ENCODE data around the gene DLG2. TPM values are rescaled to one million over a fixed set of nuclear protein-coding genes. Genes with fewer than 3 reads are reported as not detected.

DLG2 gene
- total and polyA plus RNA-seq, 4 donors = 1.3 to 23.3 (median 10.9) TPM

GRCh38 chr11:85595285-85595884 lies 31.8 kb downstream of the DLG2 start:
- DNase-seq (no peak), ATAC-seq (ENCODE audit: low FRiP score) (no peak)
- H3K4me3 ChIP-seq (ENCODE audit: low read length in 2 of 2) = no peak overlapping the region
- H3K27ac ChIP-seq (ENCODE audit: low read depth in 1 of 2, low read length in 2 of 2) = no peak overlapping the region
- H3K27me3 ChIP-seq (ENCODE audit: control insufficient read depth in 1 of 2, insufficient read depth in 2 of 2, low read length in 1 of 2) = no peaks in the 10 kb centered on the region
- H3K9me3 ChIP-seq (ENCODE audit: control insufficient read depth, low read length) = no peaks in the 10 kb centered on the region
- intact Hi-C loops (cut with DNase I) = loop anchor here in 1 of 2 donors (10.0 kb wide), 1 partner anchor 239 kb away; no protein-coding TSS in a partner anchor
- no peaks in the 10 kb centered on the region for H3K4me1 ChIP-seq (ENCODE audit: control insufficient read depth in 1 of 2, insufficient read depth in 2 of 2, low read length in 2 of 2)
- H3K36me3 ChIP-seq (ENCODE audit: control insufficient read depth in 1 of 2, insufficient read depth in 2 of 2, low read length in 1 of 2) = no peaks in the 10 kb centered on the region

GRCh38 chr11:85590848-85591483 lies 36.2 kb downstream of the DLG2 start:
- H3K27me3 ChIP-seq (ENCODE audit: control insufficient read depth in 1 of 2, insufficient read depth in 2 of 2, low read length in 1 of 2) = no peaks in the 10 kb centered on the region
- DNase-seq = no peak
- intact Hi-C loops (cut with DNase I) = loop anchor here in 1 of 2 donors (10.0 kb wide), 1 partner anchor 244 kb away; no protein-coding TSS in a partner anchor

GRCh38 chr11:85589373-85589772 lies 37.8 kb downstream of the DLG2 start:
- Histone ChIP-seq H3K27me3 (ENCODE audit: control insufficient read depth in 1 of 2, insufficient read depth in 2 of 2, low read length in 1 of 2) (no peaks in the 10 kb centered on the region), H3K4me1 (ENCODE audit: control insufficient read depth in 1 of 2, insufficient read depth in 2 of 2, low read length in 2 of 2) (no peaks in the 10 kb centered on the region), H3K36me3 (ENCODE audit: control insufficient read depth in 1 of 2, insufficient read depth in 2 of 2, low read length in 1 of 2) (no peaks in the 10 kb centered on the region), H3K9me3 (ENCODE audit: control insufficient read depth, low read length) (no peaks in the 10 kb centered on the region), H3K4me3 (ENCODE audit: low read length in 2 of 2) (no peak overlapping the region), H3K27ac (ENCODE audit: low read depth in 1 of 2, low read length in 2 of 2) (no peak overlapping the region)
- 93 to 94% methylated on average over 3 of the region's 3 CpGs for WGBS, 2 donors
- ATAC-seq (ENCODE audit: low FRiP score) (no peak), DNase-seq (no peak)
- intact Hi-C loops (cut with DNase I) = no loop called here

More at GRCh38 chr11:85590848-85591483, 36.2 kb downstream of the DLG2 start:
- ATAC-seq (ENCODE audit: low FRiP score) = no peak
- Histone ChIP-seq H3K4me3 (ENCODE audit: low read length in 2 of 2) (no peak overlapping the region), H3K9me3 (ENCODE audit: control insufficient read depth, low read length) (no peaks in the 10 kb centered on the region), H3K27ac (ENCODE audit: low read depth in 1 of 2, low read length in 2 of 2) (no peak overlapping the region), H3K36me3 (ENCODE audit: control insufficient read depth in 1 of 2, insufficient read depth in 2 of 2, low read length in 1 of 2) (no peaks in the 10 kb centered on the region), H3K4me1 (ENCODE audit: control insufficient read depth in 1 of 2, insufficient read depth in 2 of 2, low read length in 2 of 2) (no peaks in the 10 kb centered on the region)
- WGBS, 2 donors = 79 to 86% methylated on average over 4 of the region's 4 CpGs

- Histone ChIP-seq H3K36me3 (ENCODE audit: control insufficient read depth in 1 of 2, insufficient read depth in 2 of 2, low read length in 1 of 2) (no peaks in the 10 kb centered on the region), H3K27me3 (ENCODE audit: control insufficient read depth in 1 of 2, insufficient read depth in 2 of 2, low read length in 1 of 2) (no peaks in the 10 kb centered on the region), H3K9me3 (ENCODE audit: control insufficient read depth, low read length) (no peaks in the 10 kb centered on the region), H3K4me3 (ENCODE audit: low read length in 2 of 2) (no peak overlapping the region), H3K4me1 (ENCODE audit: control insufficient read depth in 1 of 2, insufficient read depth in 2 of 2, low read length in 2 of 2) (no peaks in the 10 kb centered on the region), H3K27ac (ENCODE audit: low read depth in 1 of 2, low read length in 2 of 2) (no peak overlapping the region)
- no peak for ATAC-seq (ENCODE audit: low FRiP score)
- WGBS, 2 donors = 82 to 84% methylated on average over 2 of the region's 2 CpGs
- DNase-seq = no peak
- intact Hi-C loops (cut with DNase I) = no loop called here
Measured at GRCh38 chr11:85582111-85582510, 45.0 kb downstream of the DLG2 start.

- 95 to 99% methylated on average over 1 of the region's 1 CpG for WGBS, 2 donors
- Histone ChIP-seq H3K36me3 (ENCODE audit: control insufficient read depth in 1 of 2, insufficient read depth in 2 of 2, low read length in 1 of 2) (no peaks in the 10 kb centered on the region), H3K9me3 (ENCODE audit: control insufficient read depth, low read length) (no peaks in the 10 kb centered on the region), H3K4me1 (ENCODE audit: control insufficient read depth in 1 of 2, insufficient read depth in 2 of 2, low read length in 2 of 2) (no peaks in the 10 kb centered on the region), H3K4me3 (ENCODE audit: low read length in 2 of 2) (no peak overlapping the region), H3K27me3 (ENCODE audit: control insufficient read depth in 1 of 2, insufficient read depth in 2 of 2, low read length in 1 of 2) (no peaks in the 10 kb centered on the region), H3K27ac (ENCODE audit: low read depth in 1 of 2, low read length in 2 of 2) (no peak overlapping the region)
- ATAC-seq (ENCODE audit: low FRiP score) (no peak), DNase-seq (no peak)
- intact Hi-C loops (cut with DNase I) = no loop called here
Measured at GRCh38 chr11:85575388-85575787, 51.8 kb downstream of the DLG2 start.

- intact Hi-C loops (cut with DNase I) = no loop called here
Measured at GRCh38 chr11:85572056-85572455, 55.1 kb downstream of the DLG2 start.

GRCh38 chr11:85569525-85569924 lies 57.6 kb downstream of the DLG2 start:
- no peaks in the 10 kb centered on the region for H3K4me1 ChIP-seq (ENCODE audit: control insufficient read depth in 1 of 2, insufficient read depth in 2 of 2, low read length in 2 of 2)
- 94% methylated on average over 4 of the region's 4 CpGs for WGBS, 2 donors
- no peaks in the 10 kb centered on the region for H3K36me3 ChIP-seq (ENCODE audit: control insufficient read depth in 1 of 2, insufficient read depth in 2 of 2, low read length in 1 of 2)
- no peak overlapping the region for H3K27ac ChIP-seq (ENCODE audit: low read depth in 1 of 2, low read length in 2 of 2)
- H3K9me3 ChIP-seq (ENCODE audit: control insufficient read depth, low read length) = no peaks in the 10 kb centered on the region
- DNase-seq (no peak), ATAC-seq (ENCODE audit: low FRiP score) (no peak)
- intact Hi-C loops (cut with DNase I) = no loop called here
- no peaks in the 10 kb centered on the region for H3K27me3 ChIP-seq (ENCODE audit: control insufficient read depth in 1 of 2, insufficient read depth in 2 of 2, low read length in 1 of 2)
- no peak overlapping the region for H3K4me3 ChIP-seq (ENCODE audit: low read length in 2 of 2)

More at GRCh38 chr11:85572056-85572455, 55.1 kb downstream of the DLG2 start:
- Histone ChIP-seq H3K4me3 (ENCODE audit: low read length in 2 of 2) (no peak overlapping the region), H3K36me3 (ENCODE audit: control insufficient read depth in 1 of 2, insufficient read depth in 2 of 2, low read length in 1 of 2) (no peaks in the 10 kb centered on the region), H3K27me3 (ENCODE audit: control insufficient read depth in 1 of 2, insufficient read depth in 2 of 2, low read length in 1 of 2) (no peaks in the 10 kb centered on the region), H3K27ac (ENCODE audit: low read depth in 1 of 2, low read length in 2 of 2) (no peak overlapping the region), H3K9me3 (ENCODE audit: control insufficient read depth, low read length) (no peaks in the 10 kb centered on the region), H3K4me1 (ENCODE audit: control insufficient read depth in 1 of 2, insufficient read depth in 2 of 2, low read length in 2 of 2) (no peaks in the 10 kb centered on the region)
- WGBS, 2 donors = 6 to 9% methylated on average over 2 of the region's 2 CpGs
- no peak for DNase-seq
- ATAC-seq (ENCODE audit: low FRiP score) = no peak

GRCh38 chr11:85558411-85558810 lies 68.7 kb downstream of the DLG2 start:
- WGBS, 2 donors = 90 to 92% methylated on average over 2 of the region's 2 CpGs
- no peaks in the 10 kb centered on the region for H3K27me3 ChIP-seq (ENCODE audit: control insufficient read depth in 1 of 2, insufficient read depth in 2 of 2, low read length in 1 of 2)
- no peaks in the 10 kb centered on the region for H3K4me1 ChIP-seq (ENCODE audit: control insufficient read depth in 1 of 2, insufficient read depth in 2 of 2, low read length in 2 of 2)
- intact Hi-C loops (cut with DNase I) = no loop called here
- H3K9me3 ChIP-seq (ENCODE audit: control insufficient read depth, low read length) = no peaks in the 10 kb centered on the region
- H3K36me3 ChIP-seq (ENCODE audit: control insufficient read depth in 1 of 2, insufficient read depth in 2 of 2, low read length in 1 of 2) = no peaks in the 10 kb centered on the region
- no peak overlapping the region for H3K27ac ChIP-seq (ENCODE audit: low read depth in 1 of 2, low read length in 2 of 2)
- no peak for DNase-seq
- ATAC-seq (ENCODE audit: low FRiP score) = no peak
- no peak overlapping the region for H3K4me3 ChIP-seq (ENCODE audit: low read length in 2 of 2)

GRCh38 chr11:85551881-85552280 lies 75.3 kb downstream of the DLG2 start:
- H3K27ac ChIP-seq (ENCODE audit: low read depth in 1 of 2, low read length in 2 of 2) = no peak overlapping the region
- ATAC-seq (ENCODE audit: low FRiP score) = no peak
- H3K4me3 ChIP-seq (ENCODE audit: low read length in 2 of 2) = no peak overlapping the region
- no peaks in the 10 kb centered on the region for H3K27me3 ChIP-seq (ENCODE audit: control insufficient read depth in 1 of 2, insufficient read depth in 2 of 2, low read length in 1 of 2)
- no peaks in the 10 kb centered on the region for H3K4me1 ChIP-seq (ENCODE audit: control insufficient read depth in 1 of 2, insufficient read depth in 2 of 2, low read length in 2 of 2)
- WGBS, 2 donors = 24 to 39% methylated on average over 1 of the region's 1 CpG
- no peak for DNase-seq
- H3K9me3 ChIP-seq (ENCODE audit: control insufficient read depth, low read length) = no peaks in the 10 kb centered on the region
- intact Hi-C loops (cut with DNase I) = no loop called here
- no peaks in the 10 kb centered on the region for H3K36me3 ChIP-seq (ENCODE audit: control insufficient read depth in 1 of 2, insufficient read depth in 2 of 2, low read length in 1 of 2)

All from aorta (tissue), 5 donors.